H1 (cell line): ENCODE results near the gene FUT6. TPM values are rescaled to one million over a fixed set of nuclear protein-coding genes. Genes with fewer than 3 reads are reported as not detected.
"Not testable (repeated sequence)": the region's sequence is repeated elsewhere in the genome, so short reads cannot be mapped to it uniquely, and the experiment has no call there.

Experiments
- CTCF ChIA-PET: fragments of 300-600 bp; sonication (Branson Sonifier 250); formaldehyde crosslinking; loops from one replicate; lab custom pipeline; 2021; ENCODE audit not compliant: partially characterized antibody; lab: Charles Lee
- POLR2A ChIA-PET: fragments of 300-600 bp; sonication (Branson Sonifier 250); formaldehyde crosslinking; loops from one replicate; lab custom pipeline; 2021; ENCODE audit warnings: inconsistent platforms; ENCODE audit not compliant: partially characterized antibody; lab: Charles Lee
- DNase-seq, 2 experiments: peaks; one replicate each; pipeline versions ENCODE4 v3.0.0 to v3.0.0-alpha.2; 2010 to 2022; ENCODE audit warnings: low spot score in 2 of 2, low read depth in 1 of 2, mixed read lengths in 1 of 2
- FAIRE-seq: peaks from 2 replicates; lab custom pipeline; 2011; peaks lifted over from hg19 to GRCh38; lab: Jason Lieb, UNC
- H2AFZ ChIP-seq: 2 replicates; pipeline ENCODE4 v1.8.1; 2012; ENCODE audit warnings: low read length, inconsistent platforms
- H2AK5ac ChIP-seq: 2 replicates; pipeline ENCODE4 v1.6.1; 2013; ENCODE audit warnings: low read depth, low read length
- H2BK120ac ChIP-seq: replicated peaks from 2 replicates; pipeline ENCODE3; 2013; ENCODE audit warnings: low read depth, low read length, inconsistent platforms
- H2BK12ac ChIP-seq: 2 replicates; pipeline ENCODE4 v1.6.1; 2013; ENCODE audit warnings: low read depth, low read length
- H2BK15ac ChIP-seq: 2 replicates; pipeline ENCODE4 v1.6.1; 2013; ENCODE audit warnings: low read length
- H2BK20ac ChIP-seq: 2 replicates; pipeline ENCODE4 v1.6.1; 2013; ENCODE audit warnings: low read length
- H2BK5ac ChIP-seq: 2 replicates; pipeline ENCODE4 v1.6.1; 2013; ENCODE audit warnings: low read depth, low read length
- H3K14ac ChIP-seq: 2 replicates; pipeline ENCODE4 v1.6.1; 2013; ENCODE audit warnings: inconsistent platforms; ENCODE audit not compliant: insufficient read length
- H3K18ac ChIP-seq: 2 replicates; pipeline ENCODE4 v1.6.1; 2013; ENCODE audit warnings: low read length; ENCODE audit errors: extremely low read depth
- H3K23ac ChIP-seq: 2 replicates; pipeline ENCODE4 v1.6.1; 2013; ENCODE audit warnings: inconsistent platforms; ENCODE audit not compliant: insufficient read length
- H3K23me2 ChIP-seq: 2 replicates; pipeline ENCODE4 v1.6.1; 2013; ENCODE audit warnings: low read depth, low read length
- H3K27ac ChIP-seq: 2 replicates; pipeline ENCODE4 v1.6.1; 2011; ENCODE audit warnings: low read depth, low read length, inconsistent platforms
- H3K27me3 ChIP-seq, 4 experiments: replicated peaks in 1 of 4; 1 replicate in 1 of 4; 2 replicates in 3 of 4; pipeline versions ENCODE4 v1.6.1 to v1.8.1; 2011 to 2013; ENCODE audit warnings: low read length in 3 of 4, mild to moderate bottlenecking in 3 of 4, inconsistent platforms in 2 of 4, mixed read lengths in 2 of 4, moderate library complexity in 1 of 4; ENCODE audit not compliant: control insufficient read depth in 3 of 4, insufficient read depth in 3 of 4; ENCODE audit errors: extremely low read depth in 1 of 4
- H3K36me3 ChIP-seq, 4 experiments: 2 replicates each; pipeline versions ENCODE4 v1.6.1 to v1.8.1; 2011 to 2013; ENCODE audit warnings: mild to moderate bottlenecking in 4 of 4, low read length in 3 of 4, moderate library complexity in 2 of 4, control low read depth in 1 of 4, inconsistent platforms in 1 of 4; ENCODE audit not compliant: insufficient read depth in 4 of 4, control insufficient read depth in 2 of 4
- H3K4ac ChIP-seq: replicated peaks from 2 replicates; pipeline ENCODE3; 2013; ENCODE audit warnings: low read length, low read depth, mixed read lengths, inconsistent platforms; ENCODE audit not compliant: insufficient read length
- H3K4me1 ChIP-seq, 4 experiments: replicated peaks in 1 of 4; 1 replicate in 1 of 4; 2 replicates in 3 of 4; pipeline versions ENCODE4 v1.6.1 to v1.8.1; 2011 to 2013; ENCODE audit warnings: low read length in 3 of 4, inconsistent platforms in 2 of 4, mixed read lengths in 1 of 4; ENCODE audit not compliant: insufficient read depth in 4 of 4, control insufficient read depth in 3 of 4
- H3K4me2 ChIP-seq, 2 experiments: 2 replicates each; pipeline versions ENCODE4 v1.6.1 to v1.8.1; 2011 to 2013; ENCODE audit warnings: low read depth in 2 of 2, low read length in 2 of 2, control low read depth in 1 of 2, inconsistent platforms in 1 of 2, mild to moderate bottlenecking in 1 of 2; ENCODE audit not compliant: insufficient read depth in 1 of 2
- H3K4me3 ChIP-seq, 4 experiments: fragments of 200-600, 300-600 bp in 1 of 4; sonication (generic), shearing (Covaris generic), sonication (Bioruptor Twin) in 1 of 4; 2 replicates each; pipeline versions ENCODE4 v1.5.1 to v1.8.1; 2011 to 2016; ENCODE audit warnings: low read length in 4 of 4, low read depth in 3 of 4, control low read depth in 2 of 4, inconsistent platforms in 2 of 4, mild to moderate bottlenecking in 2 of 4, mixed read lengths in 1 of 4, moderate library complexity in 1 of 4; ENCODE audit not compliant: insufficient read depth in 2 of 4; ENCODE audit errors: extremely low read depth in 1 of 4
- H3K56ac ChIP-seq: replicated peaks from 2 replicates; pipeline ENCODE3; 2013; ENCODE audit warnings: low read depth, mild to moderate bottlenecking, mixed read lengths, low read length, inconsistent platforms; ENCODE audit not compliant: insufficient read length
- H3K79me1 ChIP-seq: 2 replicates; pipeline ENCODE4 v1.6.1; 2013; ENCODE audit warnings: low read depth, low read length, control low read depth
- H3K79me2 ChIP-seq, 2 experiments: 2 replicates each; pipeline versions ENCODE4 v1.6.1 to v1.8.1; 2012 to 2013; ENCODE audit warnings: low read length in 2 of 2, mild to moderate bottlenecking in 2 of 2, inconsistent platforms in 1 of 2; ENCODE audit not compliant: insufficient read depth in 2 of 2, control insufficient read depth in 1 of 2
- H3K9ac ChIP-seq, 4 experiments: replicated peaks in 1 of 4; 1 replicate in 1 of 4; 2 replicates in 3 of 4; pipeline versions ENCODE4 v1.6.1 to v1.8.1; 2011 to 2013; ENCODE audit warnings: low read depth in 3 of 4, low read length in 3 of 4, control low read depth in 2 of 4, mild to moderate bottlenecking in 2 of 4, moderate library complexity in 2 of 4, inconsistent platforms in 1 of 4; ENCODE audit errors: extremely low read depth in 1 of 4
- H3K9me3 ChIP-seq, 2 experiments: 2 replicates each; pipeline versions ENCODE4 v1.6.1 to v1.8.1; 2012 to 2013; ENCODE audit warnings: mild to moderate bottlenecking in 2 of 2, moderate library complexity in 2 of 2, control low read depth in 1 of 2, inconsistent platforms in 1 of 2, low read depth in 1 of 2, low read length in 1 of 2, mixed read lengths in 1 of 2; ENCODE audit not compliant: insufficient read depth in 2 of 2
- H4K20me1 ChIP-seq, 2 experiments: replicated peaks in 1 of 2; 2 replicates each; pipeline versions ENCODE3 to v1.8.1; 2011 to 2013; ENCODE audit warnings: inconsistent platforms in 2 of 2, low read length in 2 of 2, mild to moderate bottlenecking in 1 of 2; ENCODE audit not compliant: insufficient read depth in 2 of 2, control insufficient read depth in 1 of 2
- H4K5ac ChIP-seq: 2 replicates; pipeline ENCODE4 v1.6.1; 2013; ENCODE audit warnings: low read length, low read depth, mixed read lengths, inconsistent platforms; ENCODE audit not compliant: insufficient read length
- H4K8ac ChIP-seq: 2 replicates; pipeline ENCODE4 v1.8.0; 2013; ENCODE audit warnings: mild to moderate bottlenecking, moderate library complexity, low read length, inconsistent platforms; ENCODE audit not compliant: insufficient read depth; ENCODE audit errors: extremely low read depth
- H4K91ac ChIP-seq: replicated peaks from 2 replicates; pipeline ENCODE3; 2013; ENCODE audit warnings: low read length, mixed read lengths, inconsistent platforms; ENCODE audit not compliant: insufficient read length
- WGBS, 2 experiments: shearing (Covaris generic) in 1 of 2; methylation state at CpG; one replicate each; pipeline versions ENCODE4 v1.1.6 to v1.1.7; 2013 to 2015; ENCODE audit warnings: low lambda C conversion rate in 2 of 2, mixed read lengths in 2 of 2, inconsistent platforms in 1 of 2, low coverage in 1 of 2, missing lambda C conversion rate in 1 of 2; ENCODE audit not compliant: insufficient replicate concordance in 2 of 2, insufficient coverage in 1 of 2, insufficient read length in 1 of 2; ENCODE audit errors: extremely low coverage in 1 of 2, missing lambda C conversion rate in 1 of 2; 5-methylcytosine and 5-hydroxymethylcytosine counted together
- polyA plus RNA-seq, 7 experiments: library from polyadenylated mRNA; depleted of rRNA in 3 of 7; stranded (reverse) in 5 of 7; unstranded in 2 of 7; fragments of >200 nt in 5 of 7; fragments of 200-250 nt in 2 of 7; gene quantifications; 1 replicate in 5 of 7; 2 replicates in 1 of 7; 4 replicates in 1 of 7; pipeline versions ENCODE4 v1.2.1 to v1.2.3, GENCODE V29; 2011 to 2013; ENCODE audit warnings: missing spikeins in 2 of 7, mixed read lengths in 2 of 7
- total RNA-seq: library from RNA; stranded (reverse); fragmentation: NEBNext Ultra II Directional; extraction: Animal tissue kit (Norgen Biotek cat#: 25700); gene quantifications from 2 replicates; pipeline ENCODE4 v1.2.1, GENCODE V29; 2021

FUT6 gene
- total and polyA plus RNA-seq, 2 of the 8 experiments (the other 6 are each of a cell fraction or from before 2014, with no cell fraction given): not detected

DNA sequence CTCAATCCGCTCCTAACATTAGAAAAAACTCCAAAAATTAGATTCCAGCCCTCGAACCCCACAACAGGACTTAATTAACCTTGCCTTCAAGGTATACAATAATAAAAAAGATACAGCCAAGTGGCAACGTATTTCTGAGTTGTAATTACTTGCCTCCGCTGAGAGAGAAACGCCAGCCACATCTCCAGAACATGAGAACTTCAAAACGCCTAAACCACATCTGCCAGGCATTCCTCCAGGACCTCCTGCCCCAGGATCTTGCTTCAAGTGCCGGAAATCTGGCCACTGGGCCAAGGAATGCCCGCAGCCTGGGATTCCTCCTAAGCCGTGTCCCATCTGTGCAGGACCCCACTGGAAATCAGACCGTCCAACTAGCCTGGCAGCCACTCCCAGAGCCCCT lies 14.6 kb upstream of the FUT6 start:
- FAIRE-seq, H4K5ac ChIP-seq, H2AFZ ChIP-seq, H4K20me1 ChIP-seq, H3K9ac ChIP-seq, H2AK5ac ChIP-seq, H2BK15ac ChIP-seq, H3K4ac ChIP-seq, H4K8ac ChIP-seq, H3K79me2 ChIP-seq, H3K9me3 ChIP-seq, H3K27me3 ChIP-seq, H3K4me2 ChIP-seq, H3K14ac ChIP-seq, H3K23me2 ChIP-seq, H3K79me1 ChIP-seq, H3K4me1 ChIP-seq, H4K91ac ChIP-seq, H3K4me3 ChIP-seq, H2BK12ac ChIP-seq, CTCF ChIA-PET, H2BK5ac ChIP-seq, H3K56ac ChIP-seq, H2BK120ac ChIP-seq, DNase-seq, H2BK20ac ChIP-seq, H3K36me3 ChIP-seq, H3K23ac ChIP-seq, POLR2A ChIA-PET, H3K27ac ChIP-seq, H3K18ac ChIP-seq: not testable (repeated sequence)
- WGBS, 2 experiments: 94% methylated on average over 10 of the region's 10 CpGs; no CpG with 5 or more reads in 1 of the 2 experiments
